ENCODE results near the gene SPDL1. TPM values are rescaled to one million over a fixed set of nuclear protein-coding genes. Genes with fewer than 3 reads are reported as not detected.

Gene SPDL1
- total RNA-seq = 30.2 and 55.8 TPM in 2 replicates

DNA sequence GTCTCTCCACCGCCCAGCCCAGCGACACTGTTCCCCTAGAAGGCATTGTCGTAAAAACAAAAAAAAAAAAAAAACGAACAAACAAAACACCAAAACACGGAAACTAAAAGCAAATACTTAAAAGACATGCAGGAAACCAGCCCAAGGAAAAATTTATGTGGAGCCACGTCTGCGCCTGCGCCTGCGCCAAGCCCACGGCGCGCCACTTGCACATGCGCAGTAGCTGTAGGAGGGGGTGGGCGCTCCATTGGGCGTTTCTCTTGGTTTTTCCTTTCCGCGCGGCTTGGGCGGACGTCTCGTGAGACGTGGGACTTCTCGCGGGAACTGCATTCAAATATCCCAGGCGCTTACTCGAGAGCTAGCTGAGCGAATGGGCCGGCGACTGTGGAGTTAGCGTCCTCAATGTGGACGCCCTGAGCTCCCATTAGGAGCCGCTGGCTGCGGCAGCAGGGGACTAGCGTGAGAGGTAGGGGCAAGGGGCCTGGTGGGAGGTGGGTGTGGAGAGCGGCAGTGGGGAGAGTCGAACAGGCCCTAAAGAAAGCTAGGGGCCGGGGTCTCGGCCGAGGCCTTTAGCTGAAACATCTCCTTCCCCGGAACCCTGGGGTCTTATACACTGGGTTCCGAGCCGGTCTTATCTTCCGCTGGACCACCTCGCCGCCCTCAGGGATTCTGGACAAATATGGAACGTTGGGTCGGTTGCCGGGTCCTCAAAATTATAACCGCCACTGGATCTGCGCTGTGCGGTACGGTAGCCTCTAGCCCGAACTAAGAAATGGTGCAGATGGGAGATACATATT, at the start of gene SPDL1:
Gene SPDL1 (plus strand): TSS at position 350 of the 797 bp plus-strand sequence. CDS start 4,644 bp downstream, outside the sequence.

DNA sequence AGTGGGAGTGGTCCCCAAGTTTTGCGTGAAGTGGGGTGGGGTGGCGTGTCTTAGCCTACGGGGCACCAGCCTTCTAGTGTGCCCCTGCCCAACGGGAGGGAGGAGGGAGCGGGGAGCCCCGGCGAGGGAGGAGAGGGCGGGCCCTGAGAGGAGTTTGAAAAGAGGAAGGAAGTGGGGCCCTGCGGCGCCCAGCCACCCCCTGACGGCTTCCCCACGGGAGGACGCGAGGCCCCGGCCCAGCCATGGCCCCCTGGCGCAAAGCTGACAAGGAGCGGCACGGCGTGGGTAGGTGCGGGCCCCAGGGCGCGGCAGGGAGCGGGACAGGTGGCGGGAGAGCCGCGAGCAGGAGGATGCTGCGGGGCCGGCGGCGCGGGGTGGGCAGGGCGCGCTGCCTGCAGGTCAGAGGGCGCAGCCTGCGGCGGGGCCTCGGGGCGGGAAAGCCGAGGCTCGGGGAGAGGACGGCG, 53.5 kb downstream of the SPDL1 start, which contains the start of gene DOCK2:
Gene DOCK2 (plus strand): TSS at position 191 of the 464 bp plus-strand sequence. CDS start 52 bp downstream, at position 243.

Other genes with a start within 250 kb of the SPDL1 start
- 0.65 and 0.91 TPM in 2 replicates for gene DOCK2, start 53.5 kb downstream of the SPDL1 start, total RNA-seq